HCT116 (cell line): ENCODE results near the gene DARS1. TPM values are rescaled to one million over a fixed set of nuclear protein-coding genes. Genes with fewer than 3 reads are reported as not detected.

Experiments
- ATAC-seq: fragments of 200-7000 bp; cut with Tn5 transposase; 2 replicates; pipeline ENCODE4 v1.9.1; 2020; ENCODE audit warnings: mild to moderate bottlenecking, moderate library complexity
- BruUV-seq: library from RNA; stranded (reverse); fragments of 400-500 nt; replicated peaks from 2 replicates; lab custom pipeline; 2021; lab: Mats Ljungman, UMichigan
- CTCF ChIA-PET: fragments of 300-600 bp; sonication (Branson Sonifier 250); formaldehyde crosslinking; loops from one replicate; lab custom pipeline; 2021; ENCODE audit warnings: antibody characterized with exemption; lab: Charles Lee
- POLR2A ChIA-PET: fragments of 300-600, 350-600 bp; sonication (Branson Sonifier 250); formaldehyde crosslinking; loops from one replicate; lab custom pipeline; 2021; ENCODE audit warnings: antibody characterized with exemption; lab: Charles Lee
- RAD21 ChIA-PET, 2 experiments: fragments of 300-600 bp; sonication (Branson Sonifier 250); formaldehyde crosslinking; loops; one replicate each; lab custom pipeline; 2023; ENCODE audit warnings: low total read pairs in 2 of 2; ENCODE audit not compliant: uncharacterized antibody in 2 of 2, unreplicated experiment in 2 of 2, low non-redundant PET in 1 of 2; lab: Charles Lee
- DNase-seq: peaks from one replicate; pipeline ENCODE4 v3.0.0-alpha.2; 2010; ENCODE audit warnings: low read depth, low spot score
- H2AFZ ChIP-seq: fragments of 200-600 bp; shearing (Covaris generic), sonication (generic); 2 replicates; pipeline ENCODE4 v1.6.1; 2017; ENCODE audit warnings: low read depth, mixed run types, mixed read lengths, antibody characterized with exemption, low read length; ENCODE audit not compliant: poor library complexity, severe bottlenecking
- H3K27ac ChIP-seq: 2 replicates; pipeline ENCODE4 v1.5.1; 2012; ENCODE audit warnings: low read depth, low read length
- H3K27me3 ChIP-seq: fragments of 200-600 bp; sonication (generic); 2 replicates; pipeline ENCODE4 v1.6.1; 2016; ENCODE audit warnings: mixed run types, low read length, mixed read lengths; ENCODE audit not compliant: insufficient read depth
- H3K36me3 ChIP-seq, 2 experiments: fragments of 200-500 bp in 1 of 2; fragments of 200-600 bp in 1 of 2; sonication (Bioruptor generic) in 1 of 2; sonication (generic) in 1 of 2; 2 replicates each; pipeline versions ENCODE4 v1.5.1 to v1.6.1; 2014 to 2016; ENCODE audit warnings: low read length in 2 of 2, inconsistent platforms in 1 of 2, mixed read lengths in 1 of 2, mixed run types in 1 of 2; ENCODE audit not compliant: insufficient read depth in 2 of 2, control insufficient read depth in 1 of 2
- H3K4me1 ChIP-seq, 2 experiments: fragments of 200-600 bp in 1 of 2; sonication (generic) in 1 of 2; 2 replicates each; pipeline versions ENCODE4 v1.5.1 to v1.6.1; 2012 to 2017; ENCODE audit warnings: low read length in 2 of 2, inconsistent platforms in 1 of 2, mild to moderate bottlenecking in 1 of 2, mixed read lengths in 1 of 2, mixed run types in 1 of 2, moderate library complexity in 1 of 2; ENCODE audit not compliant: insufficient read depth in 2 of 2, control insufficient read depth in 1 of 2
- H3K4me2 ChIP-seq: fragments of 200-600 bp; sonication (generic); 2 replicates; pipeline ENCODE4 v1.6.1; 2017; ENCODE audit warnings: mixed run types, low read length, mixed read lengths
- H3K4me3 ChIP-seq, 2 experiments: fragments of 200-600 bp in 1 of 2; sonication (generic) in 1 of 2; replicated peaks in 1 of 2; 2 replicates each; pipeline ENCODE4 v1.5.1; 2011 to 2016; ENCODE audit warnings: low read length in 2 of 2, control low read depth in 1 of 2, low read depth in 1 of 2, mild to moderate bottlenecking in 1 of 2, mixed read lengths in 1 of 2, mixed run types in 1 of 2
- H3K79me2 ChIP-seq: fragments of 200-600 bp; sonication (generic); 2 replicates; pipeline ENCODE4 v1.6.1; 2017; ENCODE audit warnings: mild to moderate bottlenecking, mixed run types, low read length, moderate library complexity, mixed read lengths; ENCODE audit not compliant: insufficient read depth
- H3K9ac ChIP-seq: fragments of 200-600 bp; sonication (generic); 2 replicates; pipeline ENCODE4 v1.6.1; 2016; ENCODE audit warnings: low read length, mixed read lengths
- H3K9me2 ChIP-seq: fragments of 200-600 bp; sonication (generic), shearing (Covaris generic); 2 replicates; pipeline ENCODE4 v1.6.1; 2017; ENCODE audit warnings: mixed run types, mild to moderate bottlenecking, moderate library complexity; ENCODE audit not compliant: insufficient read depth
- H3K9me3 ChIP-seq, 2 experiments: fragments of 200-500 bp in 1 of 2; fragments of 200-600 bp in 1 of 2; sonication (Bioruptor generic) in 1 of 2; sonication (generic) in 1 of 2; 2 replicates each; pipeline ENCODE4 v1.6.1; 2014 to 2017; ENCODE audit warnings: low read length in 2 of 2, mixed read lengths in 2 of 2, inconsistent platforms in 1 of 2, low read depth in 1 of 2, mild to moderate bottlenecking in 1 of 2, mixed run types in 1 of 2, moderate library complexity in 1 of 2; ENCODE audit not compliant: control insufficient read depth in 1 of 2, insufficient read depth in 1 of 2
- H4K20me1 ChIP-seq: fragments of 200-600 bp; sonication (generic), shearing (Covaris generic); 2 replicates; pipeline ENCODE4 v1.6.1; 2017; ENCODE audit warnings: mixed run types, mild to moderate bottlenecking, moderate library complexity; ENCODE audit not compliant: insufficient read depth
- CEBPB ChIP-seq: IDR thresholded peaks from 2 replicates; pipeline ENCODE4 v1.6.1; 2012; ENCODE audit warnings: low read depth
- CTCF ChIP-seq, 3 experiments: fragments of 200-600 bp in 1 of 3; sonication (generic) in 1 of 3; IDR thresholded peaks in 2 of 3; conservative IDR thresholded peaks in 1 of 3; 2 replicates each; pipeline ENCODE4 v1.5.1; 2012 to 2017; ENCODE audit warnings: low read depth in 2 of 3, low read length in 2 of 3, antibody characterized with exemption in 1 of 3, borderline replicate concordance in 1 of 3, control low read depth in 1 of 3, mild to moderate bottlenecking in 1 of 3, mixed read lengths in 1 of 3, mixed run types in 1 of 3, moderate library complexity in 1 of 3; ENCODE audit not compliant: insufficient read depth in 1 of 3
- ELF1 ChIP-seq: IDR thresholded peaks from 2 replicates; pipeline ENCODE4 v1.6.1; 2012; ENCODE audit warnings: low read depth, borderline replicate concordance
- EZH2 ChIP-seq: fragments of 200-600 bp; sonication (generic); IDR thresholded peaks from 2 replicates; pipeline ENCODE4 v1.6.1; 2017; ENCODE audit warnings: antibody characterized with exemption, mixed run types
- RAD21 ChIP-seq: IDR thresholded peaks from 2 replicates; pipeline ENCODE4 v1.6.1; 2012; ENCODE audit warnings: low read depth, mild to moderate bottlenecking
- YY1 ChIP-seq: IDR thresholded peaks from 2 replicates; pipeline ENCODE4 v1.6.1; 2011; ENCODE audit warnings: low read length, low read depth, moderate library complexity, mild to moderate bottlenecking; ENCODE audit not compliant: insufficient replicate concordance; ENCODE audit errors: extremely low read depth
- ZFX ChIP-seq: fragments of 450-650 bp; IDR thresholded peaks from 2 replicates; pipeline ENCODE4 v1.6.1; 2017
- ZNF274 ChIP-seq: fragments of 200-500 bp; sonication (Bioruptor generic); IDR thresholded peaks from 2 replicates; pipeline ENCODE4 v1.6.1; 2014; ENCODE audit warnings: mild to moderate bottlenecking, low read depth, low read length, inconsistent platforms
- intact Hi-C: fragments of 100-400 bp; cut with micrococcal nuclease; formaldehyde crosslinking; loops from 2 replicates; pipeline ENCODE4 v1.10.0; 2022
- total RNA-seq: library from RNA; stranded (reverse); gene quantifications from one replicate; pipeline ENCODE4 v1.2.1, GENCODE V29; 2021; ENCODE audit not compliant: unreplicated experiment
- TF ChIP-seq, protein P1 (sequence below): IDR thresholded peaks from 2 replicates; pipeline ENCODE4 v1.6.1; 2012; ENCODE audit warnings: low read depth

Gene DARS1
- total RNA-seq, 1 experiment from 2014 or later, result 94.8 TPM

GRCh38 chr2:135974036-135974435 lies 11.4 kb downstream of the DARS1 start (continued):
- no peak for TF ChIP-seq ZNF274
- no peak for TF ChIP-seq ELF1
- no peak for TF ChIP-seq EZH2

DNA sequence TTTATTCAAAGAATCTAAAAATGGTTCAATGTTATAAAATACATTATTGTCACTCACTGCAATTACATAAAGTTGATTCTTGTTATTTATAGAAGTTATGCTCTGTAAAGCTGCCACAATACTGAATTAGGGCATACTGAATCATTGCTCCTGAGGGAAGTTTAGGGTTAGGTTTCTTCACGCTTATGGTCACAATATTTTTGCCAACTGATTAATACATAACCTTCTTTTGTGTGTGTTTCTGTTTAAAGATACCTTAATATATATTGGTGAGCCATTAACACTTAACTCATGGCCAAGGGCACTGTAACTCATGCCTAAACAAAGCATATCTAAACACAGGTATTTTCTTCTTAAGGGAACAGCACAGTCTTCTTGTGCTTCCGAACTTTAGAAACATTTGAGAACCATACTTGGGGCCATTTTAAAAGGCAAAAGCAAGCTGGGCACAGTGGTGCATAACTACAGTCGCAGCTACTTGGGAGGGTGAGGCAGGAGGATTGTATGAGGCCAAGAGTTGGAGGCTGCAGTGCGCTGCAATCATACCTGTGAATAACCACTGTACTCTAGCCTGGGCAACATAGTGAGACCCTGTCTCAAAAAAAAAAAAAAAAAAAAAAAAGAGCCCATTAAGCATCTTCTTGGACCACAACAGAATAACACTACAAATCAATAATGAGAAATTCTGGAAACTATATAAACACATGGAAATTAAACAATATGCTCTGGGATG lies 15.6 kb downstream of the DARS1 start:
- Histone ChIP-seq H3K9me2 (no peaks in the 10 kb centered on the region), H3K4me3 (no peak overlapping the region), H2AFZ (no peak overlapping the region), H3K4me2 (no peak overlapping the region), H3K27ac (no peak overlapping the region), H3K4me1 (peaks cover 2 to 13% of the 10 kb centered on the region in 2 experiments)
- DNase-seq, result no peak
- ChIA-PET RAD21 (no interaction called here), POLR2A (no interaction called here)
- TF ChIP-seq ZNF274, result no peak
- no peak for TF ChIP-seq EZH2
- TF ChIP-seq RAD21, result no peak
- no peak for TF ChIP-seq YY1
- TF ChIP-seq ELF1, result no peak
- TF ChIP-seq, all 23 proteins: peak for 0
- Histone ChIP-seq H3K9ac (no peak overlapping the region), H3K9me3 (no peaks in the 10 kb centered on the region), H4K20me1 (no peaks in the 10 kb centered on the region), H3K79me2 (peaks cover 87% of the 10 kb centered on the region), H3K36me3 (peaks cover 0 to 13% of the 10 kb centered on the region in 2 experiments; a peak in 1 of 4 replicates), H3K27me3 (no peaks in the 10 kb centered on the region)
- BruUV-seq, result no TSS peak
- intact Hi-C loops, result no loop called here
- ATAC-seq, result no peak
- CTCF ChIA-PET, result interaction anchor here (0.7 kb wide), 1 partner anchor 415 kb away, joined by 3 read pairs; no protein-coding TSS in a partner anchor

- Histone ChIP-seq H3K9me2 (no peaks in the 10 kb centered on the region), H3K9me3 (no peaks in the 10 kb centered on the region), H4K20me1 (no peaks in the 10 kb centered on the region), H3K27me3 (no peaks in the 10 kb centered on the region), H3K27ac (no peak overlapping the region), H3K36me3 (peaks cover 0 to 4% of the 10 kb centered on the region in 2 experiments; a peak in 1 of 4 replicates), H3K4me1 (peaks cover 17 to 35% of the 10 kb centered on the region in 2 experiments), H3K79me2 (peaks cover 81% of the 10 kb centered on the region), H3K4me2 (no peak overlapping the region), H3K4me3 (no peak overlapping the region), H3K9ac (no peak overlapping the region), H2AFZ (no peak overlapping the region)
- ATAC-seq (no peak), DNase-seq (no peak)
- ChIA-PET RAD21 (no interaction called here), CTCF (no interaction called here), POLR2A (no interaction called here)
- intact Hi-C loops, result no loop called here
- BruUV-seq, result no TSS peak
- TF ChIP-seq CTCF (IDR thresholded peaks at IDR 0.05 in 2 of 3, conservative IDR thresholded peaks at IDR 0.05 in 1 of 3; ENCODE audit: borderline replicate concordance in 1 of 3, insufficient read depth in 1 of 3, low read depth in 2 of 3, low read length in 2 of 3) (no peak), ZFX (no peak), CEBPB (no peak)
- TF ChIP-seq, protein P1, sequence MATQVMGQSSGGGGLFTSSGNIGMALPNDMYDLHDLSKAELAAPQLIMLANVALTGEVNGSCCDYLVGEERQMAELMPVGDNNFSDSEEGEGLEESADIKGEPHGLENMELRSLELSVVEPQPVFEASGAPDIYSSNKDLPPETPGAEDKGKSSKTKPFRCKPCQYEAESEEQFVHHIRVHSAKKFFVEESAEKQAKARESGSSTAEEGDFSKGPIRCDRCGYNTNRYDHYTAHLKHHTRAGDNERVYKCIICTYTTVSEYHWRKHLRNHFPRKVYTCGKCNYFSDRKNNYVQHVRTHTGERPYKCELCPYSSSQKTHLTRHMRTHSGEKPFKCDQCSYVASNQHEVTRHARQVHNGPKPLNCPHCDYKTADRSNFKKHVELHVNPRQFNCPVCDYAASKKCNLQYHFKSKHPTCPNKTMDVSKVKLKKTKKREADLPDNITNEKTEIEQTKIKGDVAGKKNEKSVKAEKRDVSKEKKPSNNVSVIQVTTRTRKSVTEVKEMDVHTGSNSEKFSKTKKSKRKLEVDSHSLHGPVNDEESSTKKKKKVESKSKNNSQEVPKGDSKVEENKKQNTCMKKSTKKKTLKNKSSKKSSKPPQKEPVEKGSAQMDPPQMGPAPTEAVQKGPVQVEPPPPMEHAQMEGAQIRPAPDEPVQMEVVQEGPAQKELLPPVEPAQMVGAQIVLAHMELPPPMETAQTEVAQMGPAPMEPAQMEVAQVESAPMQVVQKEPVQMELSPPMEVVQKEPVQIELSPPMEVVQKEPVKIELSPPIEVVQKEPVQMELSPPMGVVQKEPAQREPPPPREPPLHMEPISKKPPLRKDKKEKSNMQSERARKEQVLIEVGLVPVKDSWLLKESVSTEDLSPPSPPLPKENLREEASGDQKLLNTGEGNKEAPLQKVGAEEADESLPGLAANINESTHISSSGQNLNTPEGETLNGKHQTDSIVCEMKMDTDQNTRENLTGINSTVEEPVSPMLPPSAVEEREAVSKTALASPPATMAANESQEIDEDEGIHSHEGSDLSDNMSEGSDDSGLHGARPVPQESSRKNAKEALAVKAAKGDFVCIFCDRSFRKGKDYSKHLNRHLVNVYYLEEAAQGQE, result no peak
These were observed 19.7 kb downstream of the DARS1 start for GRCh38 chr2:135965756-135966155.
